GM19324 (cell line): ENCODE measurements around the gene TENM3.

Source experiments
- ATAC-seq: cut with Tn5 transposase; IDR thresholded peaks from one replicate; pipeline ENCODE4 v1.9.1; 2021; ENCODE audit warnings: mild to moderate bottlenecking, moderate library complexity; ENCODE audit not compliant: unreplicated experiment, low FRiP score

Gene TENM3

GRCh38 chr4:182434720-182435119, 191.5 kb downstream of the TENM3 start:
- ATAC-seq, result no peak

DNA sequence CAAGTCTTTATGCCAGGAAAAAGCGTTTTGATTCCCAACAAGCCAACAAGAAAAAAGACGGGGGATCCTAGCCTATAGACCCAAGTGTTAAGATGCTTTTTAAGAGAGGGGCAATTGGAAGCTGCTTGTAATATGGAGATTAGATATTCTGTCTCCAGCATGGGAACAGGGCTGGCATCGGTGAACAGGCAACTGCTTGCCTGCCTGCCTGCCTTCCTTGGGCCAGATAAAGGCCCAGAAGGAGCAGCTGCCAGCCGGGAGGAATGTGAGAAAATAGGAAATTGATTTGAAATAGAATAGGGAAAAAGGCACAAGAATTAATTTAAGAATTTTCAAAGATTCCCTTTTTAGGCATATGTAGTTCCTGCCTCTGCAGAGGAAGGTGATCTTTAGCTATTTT, 192.2 kb downstream of the TENM3 start:
- ATAC-seq, result no peak

- ATAC-seq, result no peak
Measured at GRCh38 chr4:182443070-182443469, 199.9 kb downstream of the TENM3 start.

GRCh38 chr4:182447767-182448280, 204.6 kb downstream of the TENM3 start:
- no peak for ATAC-seq

DNA sequence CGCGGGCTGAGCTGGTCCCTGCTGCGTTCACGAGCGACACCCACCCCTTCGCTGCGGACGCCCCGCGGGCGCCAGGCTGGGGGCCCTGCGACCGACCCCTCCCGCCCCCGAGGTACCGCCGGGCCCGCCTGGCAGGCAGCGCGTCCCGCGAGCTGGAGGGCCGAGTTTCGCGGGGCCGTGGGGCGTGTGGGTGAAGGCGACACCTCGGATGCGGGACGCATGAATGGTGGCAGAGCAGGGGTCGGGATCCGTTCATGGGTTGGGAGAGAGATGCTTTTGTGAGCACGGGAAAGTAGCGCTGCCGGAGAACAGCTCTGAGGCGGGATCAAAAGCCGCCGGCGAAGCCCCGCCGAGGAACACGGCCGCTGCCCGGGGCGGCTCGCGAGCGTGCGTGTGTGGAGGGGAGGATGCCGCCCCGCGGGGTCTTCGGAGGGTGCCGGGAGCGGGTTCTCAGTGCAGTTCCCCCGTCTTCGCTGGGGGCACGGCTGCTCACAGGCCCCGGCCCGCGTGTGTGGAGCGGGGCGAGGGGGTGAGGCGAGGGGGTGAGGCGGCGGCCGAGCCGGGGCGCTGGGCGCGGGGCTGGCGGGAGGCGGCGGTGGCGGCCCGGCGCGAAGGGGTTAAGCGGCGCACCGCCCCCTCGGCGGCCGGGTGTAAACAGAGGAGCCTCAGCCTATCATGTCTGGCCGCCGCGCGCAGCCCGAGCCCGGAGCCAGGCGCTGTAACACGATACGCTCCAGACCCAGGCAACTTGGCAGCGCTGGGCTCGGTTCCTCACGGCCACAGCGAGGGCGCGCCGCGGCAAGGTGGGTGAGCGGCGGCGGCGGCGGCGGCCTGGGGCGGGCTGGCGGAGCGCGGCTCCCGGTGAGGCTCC, 205.3 kb downstream of the TENM3 start:
- peak; percentile 92 for ATAC-seq

GRCh38 chr4:182449186-182449929, 206.2 kb downstream of the TENM3 start:
- no peak for ATAC-seq

DNA sequence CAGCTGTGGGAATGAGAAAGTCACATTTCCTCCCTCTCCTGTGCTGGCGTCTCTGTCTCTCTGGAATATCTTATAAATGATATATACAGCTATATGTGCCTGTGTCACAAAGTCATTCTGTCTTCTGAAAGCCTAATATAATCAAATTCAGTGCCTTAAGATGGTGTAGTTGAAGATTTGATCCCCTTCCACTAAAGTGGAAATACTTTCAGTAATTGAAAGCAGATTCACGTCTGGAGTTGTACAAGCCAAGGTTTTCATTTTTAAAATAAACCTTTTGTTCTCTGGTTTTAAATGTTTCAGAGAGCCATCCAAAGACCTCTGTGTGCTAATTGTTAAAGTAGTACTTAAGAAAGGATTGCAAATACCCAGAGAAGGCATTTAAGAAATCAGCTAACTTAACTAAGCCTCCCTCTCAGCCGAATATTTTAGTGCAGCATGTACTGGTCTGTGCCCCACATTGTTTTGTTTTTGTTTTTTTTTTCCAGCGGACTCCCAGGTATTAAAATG, 206.8 kb downstream of the TENM3 start:
- no peak for ATAC-seq

- no peak for ATAC-seq
Measured at GRCh38 chr4:182451441-182451840, 208.2 kb downstream of the TENM3 start.

GRCh38 chr4:182453830-182454229, 210.6 kb downstream of the TENM3 start:
- ATAC-seq, result no peak

DNA sequence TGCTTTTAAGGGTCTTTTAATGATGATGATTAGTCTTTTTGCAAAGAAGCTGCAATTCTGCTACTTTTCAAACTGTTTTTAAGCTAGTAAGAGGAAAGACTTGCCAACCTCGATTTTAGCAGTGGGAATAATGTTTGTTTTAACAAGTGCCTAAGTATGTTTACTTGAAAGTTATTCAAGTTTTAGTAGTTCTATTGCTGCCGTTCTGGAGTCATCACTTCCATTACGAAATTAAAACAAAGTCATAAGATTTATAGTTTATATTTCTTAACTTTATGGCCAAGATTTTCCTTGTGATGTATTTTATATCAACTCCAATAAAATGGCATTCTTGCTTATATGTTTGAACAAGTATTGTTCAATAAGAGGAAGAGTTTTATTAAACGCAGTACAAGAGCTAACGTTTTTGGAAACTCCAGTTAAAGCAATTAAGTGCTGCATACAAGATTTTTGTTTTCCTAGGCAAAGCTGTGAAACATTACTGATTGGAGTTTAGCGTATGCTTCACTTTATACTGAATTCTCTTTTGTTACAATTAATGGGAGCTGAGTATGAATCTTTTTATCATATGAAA, 211.3 kb downstream of the TENM3 start:
- no peak for ATAC-seq

- ATAC-seq, result no peak
Measured at GRCh38 chr4:182465114-182465513, 221.9 kb downstream of the TENM3 start.

DNA sequence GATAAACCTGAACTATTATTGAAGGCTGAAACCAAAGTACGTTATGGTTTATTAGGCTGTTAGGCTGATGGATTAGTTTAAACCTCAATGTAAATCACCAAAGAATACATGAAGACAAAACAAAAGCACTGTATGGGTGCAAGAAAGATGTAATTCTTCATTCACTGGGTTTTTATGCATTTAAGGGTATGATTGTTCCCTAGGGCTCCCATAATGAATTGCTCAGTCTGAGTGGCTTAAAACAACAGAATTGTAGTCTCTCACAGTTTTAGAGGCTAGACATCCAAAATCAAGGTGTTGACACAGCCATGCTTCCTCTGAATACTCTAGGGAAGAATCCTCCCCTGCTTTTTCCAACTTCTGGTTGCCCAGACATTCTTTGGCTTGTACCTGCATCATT, 222.8 kb downstream of the TENM3 start:
- no peak for ATAC-seq

- no peak for ATAC-seq
Measured at GRCh38 chr4:182470215-182470614, 227.0 kb downstream of the TENM3 start.

GRCh38 chr4:182475539-182475938, 232.3 kb downstream of the TENM3 start:
- ATAC-seq, result no peak

GRCh38 chr4:182478475-182478874, 235.3 kb downstream of the TENM3 start:
- no peak for ATAC-seq

- no peak for ATAC-seq
Measured at GRCh38 chr4:182483685-182484084, 240.5 kb downstream of the TENM3 start.

- ATAC-seq, result no peak
Measured at GRCh38 chr4:182486881-182487280, 243.7 kb downstream of the TENM3 start.

DNA sequence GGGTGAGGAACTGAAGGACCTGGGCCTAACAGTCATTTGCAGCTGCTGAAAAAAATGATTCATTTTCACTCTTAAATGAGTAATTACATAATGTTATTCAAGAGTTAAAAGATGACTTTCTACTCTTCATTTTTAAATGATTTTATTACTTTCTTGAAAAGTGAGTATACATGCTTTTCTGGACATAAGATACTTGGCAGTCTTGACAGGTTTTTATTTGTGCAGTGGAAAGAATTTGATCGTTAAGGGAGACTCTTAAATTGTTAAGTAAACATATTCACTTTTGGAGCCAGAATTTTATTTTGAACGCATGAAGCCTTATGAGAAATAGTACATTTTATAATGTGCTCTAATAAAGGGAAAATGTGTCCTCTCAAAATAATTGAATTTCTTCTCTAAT, 245.7 kb downstream of the TENM3 start:
- no peak for ATAC-seq

- no peak for ATAC-seq
Measured at GRCh38 chr4:182489607-182490006, 246.4 kb downstream of the TENM3 start.

DNA sequence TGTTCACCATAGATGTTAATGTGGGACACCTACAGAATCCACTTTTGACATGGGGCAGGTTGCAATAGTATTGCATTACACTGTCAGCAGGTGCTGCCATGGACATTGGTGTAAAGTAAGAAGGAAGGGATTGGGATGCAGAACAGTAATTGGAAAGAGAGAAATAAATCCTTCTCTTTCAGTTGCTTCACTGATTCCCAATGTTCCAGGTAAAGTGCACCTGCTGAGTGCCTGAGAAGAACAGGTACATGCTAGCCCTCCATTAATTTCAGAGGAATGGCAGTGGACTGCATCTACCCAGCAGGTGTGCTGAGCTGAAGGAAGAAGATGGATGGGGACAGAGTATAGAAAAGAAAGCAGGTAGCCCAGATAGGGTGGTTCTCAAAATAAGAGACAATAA, 248.5 kb downstream of the TENM3 start:
- no peak for ATAC-seq

- no peak for ATAC-seq
Measured at GRCh38 chr4:182492423-182492822, 249.2 kb downstream of the TENM3 start.
